H9 (cell line): Measurements from ENCODE around the gene PIP4K2B. TPM values are rescaled to one million over a fixed set of nuclear protein-coding genes. Genes with fewer than 3 reads are reported as not detected.

ENCODE experiments used
- DNase-seq: peaks from one replicate; pipeline ENCODE4 v3.0.0-alpha.2; 2017
- H2AFZ ChIP-seq: one replicate; pipeline ENCODE4 v1.6.1; 2013; ENCODE audit warnings: mild to moderate bottlenecking, low read length, control low read depth, moderate library complexity
- H2AK5ac ChIP-seq: 2 replicates; pipeline ENCODE4 v1.6.1; 2013; ENCODE audit warnings: low read length, control low read depth, mixed read lengths; ENCODE audit not compliant: insufficient read length
- H2BK120ac ChIP-seq: one replicate; pipeline ENCODE4 v1.6.1; 2013; ENCODE audit warnings: low read depth, mild to moderate bottlenecking, low read length, control low read depth, inconsistent platforms; ENCODE audit not compliant: poor library complexity, severe bottlenecking
- H2BK12ac ChIP-seq: 2 replicates; pipeline ENCODE4 v1.6.1; 2013; ENCODE audit warnings: low read length, control low read depth, mixed read lengths, low read depth; ENCODE audit not compliant: insufficient read length
- H2BK15ac ChIP-seq: 2 replicates; pipeline ENCODE4 v1.6.1; 2013; ENCODE audit warnings: low read depth, low read length, control low read depth
- H2BK20ac ChIP-seq: one replicate; pipeline ENCODE4 v1.6.1; 2013; ENCODE audit warnings: low read depth, mild to moderate bottlenecking, low read length, control low read depth, inconsistent platforms; ENCODE audit not compliant: poor library complexity, severe bottlenecking
- H2BK5ac ChIP-seq: 2 replicates; pipeline ENCODE4 v1.6.1; 2013; ENCODE audit warnings: low read length, control low read depth, mixed read lengths; ENCODE audit not compliant: insufficient read length
- H3K14ac ChIP-seq: 2 replicates; pipeline ENCODE4 v1.6.1; 2013; ENCODE audit warnings: low read length, control low read depth; ENCODE audit not compliant: insufficient read depth
- H3K18ac ChIP-seq: 2 replicates; pipeline ENCODE4 v1.6.1; 2013; ENCODE audit warnings: low read depth, mild to moderate bottlenecking, mixed read lengths, low read length, control low read depth; ENCODE audit not compliant: insufficient read length
- H3K23ac ChIP-seq: 2 replicates; pipeline ENCODE4 v1.6.1; 2013; ENCODE audit warnings: low read length, control low read depth, mixed read lengths, low read depth; ENCODE audit not compliant: insufficient read length
- H3K23me2 ChIP-seq: 2 replicates; pipeline ENCODE4 v1.6.1; 2013; ENCODE audit warnings: low read depth, mild to moderate bottlenecking, mixed read lengths, low read length, control low read depth; ENCODE audit not compliant: insufficient read length, poor library complexity, severe bottlenecking
- H3K27ac ChIP-seq: 2 replicates; pipeline ENCODE4 v1.5.1; 2013; ENCODE audit warnings: low read length, control low read depth, mixed read lengths, low read depth; ENCODE audit not compliant: insufficient read length
- H3K27me3 ChIP-seq: 2 replicates; pipeline ENCODE4 v1.6.1; 2013; ENCODE audit warnings: low read length, control low read depth, inconsistent platforms; ENCODE audit not compliant: insufficient read depth
- H3K4ac ChIP-seq: 2 replicates; pipeline ENCODE4 v1.6.1; 2013; ENCODE audit warnings: low read depth, mild to moderate bottlenecking, control low read depth, inconsistent platforms, low read length, moderate library complexity
- H3K4me1 ChIP-seq: 2 replicates; pipeline ENCODE4 v1.6.1; 2013; ENCODE audit warnings: low read length, control low read depth, inconsistent platforms; ENCODE audit not compliant: insufficient read depth
- H3K4me2 ChIP-seq: 2 replicates; pipeline ENCODE4 v1.6.1; 2013; ENCODE audit warnings: low read length, control low read depth, mixed read lengths; ENCODE audit not compliant: insufficient read length, insufficient read depth
- H3K56ac ChIP-seq: 2 replicates; pipeline ENCODE4 v1.6.1; 2013; ENCODE audit warnings: low read depth, mild to moderate bottlenecking, mixed read lengths, low read length, control low read depth; ENCODE audit not compliant: insufficient read length
- H3K79me1 ChIP-seq: 2 replicates; pipeline ENCODE4 v1.6.1; 2013; ENCODE audit warnings: low read depth, mild to moderate bottlenecking, moderate library complexity, low read length, control low read depth, inconsistent platforms; ENCODE audit not compliant: insufficient read depth, poor library complexity, severe bottlenecking
- H3K79me2 ChIP-seq: 2 replicates; pipeline ENCODE4 v1.6.1; 2013; ENCODE audit warnings: low read length, control low read depth, inconsistent platforms; ENCODE audit not compliant: insufficient read depth
- H3K9ac ChIP-seq: 2 replicates; pipeline ENCODE4 v1.6.1; 2013; ENCODE audit warnings: low read length, control low read depth, mixed read lengths; ENCODE audit not compliant: insufficient read length; ENCODE audit errors: extremely low read depth
- H3K9me3 ChIP-seq: one replicate; pipeline ENCODE4 v1.6.1; 2013; ENCODE audit warnings: low read depth, low read length, inconsistent platforms; ENCODE audit not compliant: control insufficient read depth
- H3T11ph ChIP-seq: one replicate; pipeline ENCODE4 v1.6.1; 2013; ENCODE audit warnings: mild to moderate bottlenecking, low read length, control low read depth, inconsistent platforms
- H4K20me1 ChIP-seq: one replicate; pipeline ENCODE4 v1.6.1; 2013; ENCODE audit not compliant: control insufficient read depth, insufficient read length, insufficient read depth
- H4K5ac ChIP-seq: 2 replicates; pipeline ENCODE4 v1.6.1; 2013; ENCODE audit warnings: low read depth, mild to moderate bottlenecking, mixed read lengths, low read length, control low read depth; ENCODE audit not compliant: insufficient read length
- H4K8ac ChIP-seq: replicated peaks from 2 replicates; pipeline ENCODE4 v1.6.1; 2013; ENCODE audit warnings: low read length, control low read depth, mixed read lengths, low read depth; ENCODE audit not compliant: insufficient read length
- H4K91ac ChIP-seq: 2 replicates; pipeline ENCODE4 v1.6.1; 2013; ENCODE audit warnings: low read depth, mild to moderate bottlenecking, moderate library complexity, mixed read lengths, low read length, control low read depth; ENCODE audit not compliant: insufficient read length
- H3K27ac Mint-ChIP-seq, 3 experiments: 2 replicates in 2 of 3; 3 replicates in 1 of 3; pipeline ENCODE4 v1.8.0; 2020 to 2021; ENCODE audit warnings: mixed read lengths in 3 of 3, mild to moderate bottlenecking in 1 of 3, moderate library complexity in 1 of 3
- H3K27me3 Mint-ChIP-seq: 2 replicates; pipeline ENCODE4 v1.8.0; 2021; ENCODE audit warnings: low read depth, mild to moderate bottlenecking, moderate library complexity, mixed read lengths
- H3K36me3 Mint-ChIP-seq, 3 experiments: 2 replicates in 2 of 3; 3 replicates in 1 of 3; pipeline ENCODE4 v1.8.0; 2020 to 2021; ENCODE audit warnings: low read depth in 3 of 3, mixed read lengths in 3 of 3; ENCODE audit not compliant: insufficient read depth in 1 of 3
- H3K4me1 Mint-ChIP-seq, 2 experiments: 2 replicates each; pipeline ENCODE4 v1.8.0; 2020; ENCODE audit warnings: mixed read lengths in 2 of 2
- H3K4me3 Mint-ChIP-seq, 2 experiments: 2 replicates in 1 of 2; 3 replicates in 1 of 2; pipeline ENCODE4 v1.8.0; 2020 to 2021; ENCODE audit warnings: mild to moderate bottlenecking in 2 of 2, mixed read lengths in 2 of 2, moderate library complexity in 1 of 2
- H3K9me3 Mint-ChIP-seq, 2 experiments: 2 replicates in 1 of 2; 3 replicates in 1 of 2; pipeline ENCODE4 v1.8.0; 2020; ENCODE audit warnings: mild to moderate bottlenecking in 2 of 2, mixed read lengths in 2 of 2, moderate library complexity in 1 of 2
- CTCF ChIP-seq: fragments of 200-600 bp; sonication (generic); conservative IDR thresholded peaks from 3 replicates; pipeline ENCODE4 v1.8.0; 2021; ENCODE audit warnings: antibody characterized with exemption, mild to moderate bottlenecking
- WGBS: extraction: QIAGEN DNeasy Blood & Tissue Kit; methylation state at CpG from one replicate; pipeline ENCODE4 v1.1.7; 2013; ENCODE audit warnings: missing lambda C conversion rate, low lambda C conversion rate, mixed read lengths; ENCODE audit not compliant: insufficient read length; ENCODE audit errors: extremely low coverage; 5-methylcytosine and 5-hydroxymethylcytosine counted together
- total RNA-seq: library from RNA; stranded (reverse); gene quantifications from 2 replicates; pipeline ENCODE4 v1.2.1, GENCODE V29; 2021

The PIP4K2B gene
- total RNA-seq, 1 experiment from 2014 or later: 61.9 TPM

GRCh38 chr17:38721802-38722201 is 77.6 kb downstream of the PIP4K2B start:
- H3K79me2 ChIP-seq: no peaks in the 10 kb centered on the region
- H3K4me1 Mint-ChIP-seq: peaks cover 15 to 39% of the 10 kb centered on the region in 2 experiments
- H3K27me3 ChIP-seq: peaks cover 5% of the 10 kb centered on the region; the same call in 1 of the 2 replicates
- H4K20me1 ChIP-seq: peaks cover 3% of the 10 kb centered on the region
- no peak overlapping the region for H3K56ac ChIP-seq
- TF ChIP-seq CTCF: no peak
- no peaks in the 10 kb centered on the region for H3K4me1 ChIP-seq
- DNase-seq: no peak
- H2BK120ac ChIP-seq: no peak overlapping the region
- no CpG with 5 or more reads among the region's 16 CpGs for WGBS
- no peaks in the 10 kb centered on the region for H3K9me3 ChIP-seq
- H3K18ac ChIP-seq: no peak overlapping the region
- H3K4me2 ChIP-seq: no peak overlapping the region
- no peak overlapping the region for H2AK5ac ChIP-seq
- no peak overlapping the region for H3K9ac ChIP-seq
- no peak overlapping the region for H2AFZ ChIP-seq
- H3K79me1 ChIP-seq: no peaks in the 10 kb centered on the region
- no peak overlapping the region for H3T11ph ChIP-seq
- no peak overlapping the region for H2BK12ac ChIP-seq
- H4K8ac ChIP-seq: no peak overlapping the region
- H3K14ac ChIP-seq: no peak overlapping the region
- no peak overlapping the region for H4K91ac ChIP-seq
- peaks cover 5 to 13% (median 10%) of the 10 kb centered on the region in 3 experiments; a peak in 5 of 7 replicates for H3K36me3 Mint-ChIP-seq
- H3K4me3 Mint-ChIP-seq: no peak overlapping the region
- no peak overlapping the region for H4K5ac ChIP-seq
- no peak overlapping the region for H2BK5ac ChIP-seq
- peaks cover 44% of the 10 kb centered on the region for H3K27me3 Mint-ChIP-seq
- no peak overlapping the region; a peak in 1 of 7 replicates for H3K27ac Mint-ChIP-seq
- H2BK20ac ChIP-seq: no peak overlapping the region
- no peak overlapping the region for H2BK15ac ChIP-seq
- H3K23me2 ChIP-seq: peaks cover 3% of the 10 kb centered on the region
- H3K4ac ChIP-seq: no peak overlapping the region
- no peak overlapping the region for H3K23ac ChIP-seq
- no peaks in the 10 kb centered on the region for H3K9me3 Mint-ChIP-seq
- H3K27ac ChIP-seq: no peak overlapping the region
